Measurements from ENCODE around the gene ZNF578.
"Not testable (repeated sequence)": the region's sequence is repeated elsewhere in the genome, so short reads cannot be mapped to it uniquely, and the experiment has no call there.

The ZNF578 gene

DNA sequence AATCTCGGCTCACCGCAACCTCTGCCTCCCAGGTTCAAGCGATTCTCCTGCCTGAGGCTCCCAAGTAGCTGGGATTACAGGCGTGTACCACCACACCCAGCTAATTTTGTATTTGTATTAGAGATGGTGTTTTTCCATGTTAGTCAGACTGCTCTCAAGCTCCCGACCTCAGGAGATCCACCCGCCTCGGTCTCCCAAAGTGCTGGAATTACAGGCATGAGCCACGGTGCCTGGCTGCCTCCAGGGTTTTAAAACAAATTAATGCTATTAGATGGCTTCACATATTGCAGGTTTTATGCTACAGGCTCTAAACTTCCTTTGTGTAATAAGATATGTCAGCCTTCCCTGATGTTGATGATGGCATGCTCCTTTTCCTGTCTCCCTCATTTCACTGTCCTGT lies 108.3 kb downstream of the ZNF578 start:
- not testable (repeated sequence) for DNase-seq (ENCODE audit: low read depth)

Data from activated T-helper 9 cell treated with anti-CD3 and anti-CD28 coated beads, Interleukin-2, amount 50 U/mL, for 16 hours (primary cell).